Rectal smooth muscle tissue (tissue), 1 donor: ENCODE data around the gene CYSRT1.
"Not testable (repeated sequence)": the region's sequence is repeated elsewhere in the genome, so short reads cannot be mapped to it uniquely, and the experiment has no call there.

Experiments
- H3K27ac ChIP-seq: one replicate; pipeline ENCODE4 v1.7.0; 2013; ENCODE audit warnings: low read depth, low read length, inconsistent platforms
- H3K27me3 ChIP-seq: one replicate; pipeline ENCODE4 v1.7.0; 2013; ENCODE audit warnings: low read length; ENCODE audit not compliant: control insufficient read depth, insufficient read depth
- H3K36me3 ChIP-seq: one replicate; pipeline ENCODE4 v1.7.0; 2013; ENCODE audit warnings: low read length; ENCODE audit not compliant: control insufficient read depth, insufficient read depth
- H3K4me1 ChIP-seq: one replicate; pipeline ENCODE4 v1.7.0; 2013; ENCODE audit warnings: low read length; ENCODE audit not compliant: control insufficient read depth, insufficient read depth
- H3K4me3 ChIP-seq: one replicate; pipeline ENCODE4 v1.7.0; 2013; ENCODE audit warnings: low read length
- H3K9ac ChIP-seq: one replicate; pipeline ENCODE4 v1.7.0; 2013; ENCODE audit warnings: low read length

The CYSRT1 gene

GRCh38 chr9:137234055-137234697 is 9.2 kb downstream of the CYSRT1 start:
- Histone ChIP-seq H3K36me3 (no peaks in the 10 kb centered on the region), H3K4me1 (peaks cover 11% of the 10 kb centered on the region), H3K9ac (no peak overlapping the region), H3K27me3 (peaks cover 34% of the 10 kb centered on the region), H3K27ac (no peak overlapping the region), H3K4me3 (no peak overlapping the region)

- Histone ChIP-seq H3K4me3 (no peak overlapping the region), H3K27me3 (peaks cover 29% of the 10 kb centered on the region), H3K4me1 (peaks cover 11% of the 10 kb centered on the region), H3K9ac (no peak overlapping the region), H3K36me3 (no peaks in the 10 kb centered on the region), H3K27ac (no peak overlapping the region)
Observed at GRCh38 chr9:137234758-137235423, 9.9 kb downstream of the CYSRT1 start.

GRCh38 chr9:137235424-137236237 is 10.7 kb downstream of the CYSRT1 start:
- Histone ChIP-seq H3K27ac (no peak overlapping the region), H3K4me1 (peaks cover 11% of the 10 kb centered on the region), H3K4me3 (peak overlapping the region; percentile 2), H3K9ac (no peak overlapping the region), H3K36me3 (no peaks in the 10 kb centered on the region), H3K27me3 (peaks cover 21% of the 10 kb centered on the region)

- H3K4me3 ChIP-seq: peak overlapping the region; percentile 41
Observed at GRCh38 chr9:137236238-137236935, 11.4 kb downstream of the CYSRT1 start.

GRCh38 chr9:137236936-137237421 is 12.0 kb downstream of the CYSRT1 start:
- Histone ChIP-seq H3K36me3 (no peaks in the 10 kb centered on the region), H3K27ac (no peak overlapping the region), H3K4me3 (peak overlapping the region; percentile 41), H3K27me3 (peaks cover 19% of the 10 kb centered on the region), H3K9ac (no peak overlapping the region), H3K4me1 (peaks cover 11% of the 10 kb centered on the region)

More at GRCh38 chr9:137236238-137236935, 11.4 kb downstream of the CYSRT1 start:
- Histone ChIP-seq H3K36me3 (no peaks in the 10 kb centered on the region), H3K9ac (no peak overlapping the region), H3K27me3 (peaks cover 19% of the 10 kb centered on the region), H3K27ac (no peak overlapping the region), H3K4me1 (peaks cover 11% of the 10 kb centered on the region)

- Histone ChIP-seq H3K4me3 (peak overlapping the region; percentile 21), H3K4me1 (peaks cover 20% of the 10 kb centered on the region), H3K9ac (no peak overlapping the region), H3K27me3 (peaks cover 16% of the 10 kb centered on the region), H3K36me3 (peaks cover 7% of the 10 kb centered on the region), H3K27ac (no peak overlapping the region)
Observed at GRCh38 chr9:137237759-137238726, 13.1 kb downstream of the CYSRT1 start.

GRCh38 chr9:137239541-137240200 is 14.7 kb downstream of the CYSRT1 start:
- peaks cover 20% of the 10 kb centered on the region for H3K4me1 ChIP-seq
- H3K9ac ChIP-seq: peak overlapping the region; percentile 40
- peak overlapping the region; percentile 96 for H3K27ac ChIP-seq
- H3K4me3 ChIP-seq: peak overlapping the region; percentile 82
- peaks cover 11% of the 10 kb centered on the region for H3K36me3 ChIP-seq
- not testable (repeated sequence) for H3K27me3 ChIP-seq

- peaks cover 20% of the 10 kb centered on the region for H3K4me1 ChIP-seq
- H3K27me3 ChIP-seq: peaks cover 2% of the 10 kb centered on the region
- peak overlapping the region; percentile 40 for H3K9ac ChIP-seq
- peak overlapping the region; percentile 82 for H3K4me3 ChIP-seq
- H3K36me3 ChIP-seq: peaks cover 11% of the 10 kb centered on the region
- H3K27ac ChIP-seq: peak overlapping the region; percentile 96
Observed at GRCh38 chr9:137240318-137240840, 15.4 kb downstream of the CYSRT1 start.

- Histone ChIP-seq H3K9ac (peak within 1 kb of the TSS; percentile 49), H3K27ac (peak within 1 kb of the TSS; percentile 96), H3K27me3 (no peaks in the 10 kb centered on the region), H3K4me3 (peak within 1 kb of the TSS; percentile 84), H3K36me3 (peaks cover 11% of the 10 kb centered on the region), H3K4me1 (peaks cover 18% of the 10 kb centered on the region)
Observed at GRCh38 chr9:137240841-137241489, 16.0 kb downstream of the CYSRT1 start, which contains the start of gene TUBB4B. TUBB4B (plus strand) TSS chr9:137241287; CDS start chr9:137241361, 74 bp downstream.

- Histone ChIP-seq H3K9ac (peak overlapping the region; percentile 49), H3K4me1 (peaks cover 15% of the 10 kb centered on the region), H3K4me3 (peak overlapping the region; percentile 84), H3K36me3 (peaks cover 11% of the 10 kb centered on the region), H3K27ac (peak overlapping the region; percentile 89), H3K27me3 (no peaks in the 10 kb centered on the region)
Observed at GRCh38 chr9:137241490-137242268, 16.7 kb downstream of the CYSRT1 start.
